Ishikawa (cell line): ENCODE data around the gene PSAP.

Source experiments
- EGR1 ChIP-seq: IDR thresholded peaks from 2 replicates; pipeline ENCODE4 v1.6.1; 2012
- EP300 ChIP-seq: IDR thresholded peaks from 2 replicates; pipeline ENCODE4 v1.6.1; 2012; ENCODE audit warnings: borderline replicate concordance
- NFIC ChIP-seq: IDR thresholded peaks from 2 replicates; pipeline ENCODE4 v1.6.1; 2012
- RAD21 ChIP-seq: IDR thresholded peaks from 2 replicates; pipeline ENCODE4 v1.6.1; 2012; ENCODE audit warnings: low read depth

GRCh38 chr10:71807557-71808510 is 43.2 kb downstream of the PSAP start:
- TF ChIP-seq NFIC (no peak), EP300 (no peak), RAD21 (no peak), EGR1 (no peak)
